NCI-H1694 treated with DMSO at 0.1 percent for 48 hours (cell line): Measurements from ENCODE around the gene DYNC1I2.
"Not testable (repeated sequence)": the region's sequence is repeated elsewhere in the genome, so short reads cannot be mapped to it uniquely, and the experiment has no call there.

Experiments
- DNase-seq: peaks from one replicate; lab custom pipeline; 2025; lab: John Stamatoyannopoulos, UW

DYNC1I2 gene

GRCh38 chr2:171718720-171719119 is 31.5 kb downstream of the DYNC1I2 start:
- no peak for DNase-seq

- no peak for DNase-seq
These were observed 32.4 kb downstream of the DYNC1I2 start for GRCh38 chr2:171719660-171720059.

- DNase-seq = peak; percentile 99
These were observed 36.7 kb downstream of the DYNC1I2 start for GRCh38 chr2:171723716-171724683.

- DNase-seq = no peak
These were observed 39.7 kb downstream of the DYNC1I2 start for GRCh38 chr2:171726847-171727450.

GRCh38 chr2:171728989-171729951 is 42.0 kb downstream of the DYNC1I2 start:
- DNase-seq = no peak

GRCh38 chr2:171729952-171730317 is 42.7 kb downstream of the DYNC1I2 start:
- no peak for DNase-seq

- no peak for DNase-seq
These were observed 48.9 kb downstream of the DYNC1I2 start for GRCh38 chr2:171735991-171736710.

GRCh38 chr2:171741189-171741588 is 53.9 kb downstream of the DYNC1I2 start:
- DNase-seq = no peak

- no peak for DNase-seq
These were observed 55.5 kb downstream of the DYNC1I2 start for GRCh38 chr2:171742760-171743159.

GRCh38 chr2:171745141-171745540 is 57.9 kb downstream of the DYNC1I2 start:
- no peak for DNase-seq

- no peak for DNase-seq
These were observed 58.5 kb downstream of the DYNC1I2 start for GRCh38 chr2:171745806-171746205.

- no peak for DNase-seq
These were observed 60.1 kb downstream of the DYNC1I2 start for GRCh38 chr2:171747371-171747770.

GRCh38 chr2:171754254-171754939 is 67.1 kb downstream of the DYNC1I2 start:
- DNase-seq = no peak

- not testable (repeated sequence) for DNase-seq
These were observed 71.5 kb downstream of the DYNC1I2 start for GRCh38 chr2:171758762-171759161.

GRCh38 chr2:171761176-171761575 is 73.9 kb downstream of the DYNC1I2 start:
- not testable (repeated sequence) for DNase-seq

- no peak for DNase-seq
These were observed 75.8 kb downstream of the DYNC1I2 start for GRCh38 chr2:171762879-171763573.

- DNase-seq = no peak
These were observed 76.3 kb downstream of the DYNC1I2 start for GRCh38 chr2:171763602-171764001.

- DNase-seq = no peak
These were observed 84.2 kb downstream of the DYNC1I2 start for GRCh38 chr2:171771463-171771862.

- DNase-seq = no peak
These were observed 85.1 kb downstream of the DYNC1I2 start for GRCh38 chr2:171772373-171772772.

- not testable (repeated sequence) for DNase-seq
These were observed 87.3 kb downstream of the DYNC1I2 start for GRCh38 chr2:171774581-171774980.
